ENCODE data around the gene KDM4D. TPM values are rescaled to one million over a fixed set of nuclear protein-coding genes. Genes with fewer than 3 reads are reported as not detected.

KDM4D gene
- total and polyA plus RNA-seq, 9 of the 15 experiments (the other 6 are each of a cell fraction or from before 2014, with no cell fraction given) = 0.34 to 1.1 (median 0.50) TPM

GRCh38 chr11:94925422-94926270 is 47.9 kb upstream of the KDM4D start:
- Histone ChIP-seq H3K4me1 (replicated peaks in 1 of 2; ENCODE audit: control insufficient read depth in 2 of 2, insufficient read depth in 2 of 2, low read length in 2 of 2) (no peaks in the 10 kb centered on the region; a peak in 1 of 5 replicates), H3K27ac (ENCODE audit: extremely low read depth, low read depth, low read length) (no peak overlapping the region), H2AFZ (ENCODE audit: low read depth, low read length) (no peak overlapping the region), H3K27me3 (ENCODE audit: control insufficient read depth in 2 of 2, insufficient read depth in 2 of 2, low read length in 2 of 2) (peaks cover 3 to 8% of the 10 kb centered on the region in 2 experiments; a peak in 2 of 5 replicates), H3K9ac (ENCODE audit: insufficient read depth in 1 of 2, low read depth in 2 of 2, low read length in 2 of 2) (no peak overlapping the region), H3K9me1 (ENCODE audit: control insufficient read depth, insufficient read depth, low read length) (no peaks in the 10 kb centered on the region), H3K4me3 (no peak overlapping the region), H3K9me3 (replicated peaks; ENCODE audit: control insufficient read depth, insufficient read depth, low read depth, low read length) (0 out of 2 replicates have a peak, but pooled peaks cover 3% of the 10 kb centered on the region), H4K20me1 (replicated peaks; ENCODE audit: control insufficient read depth, insufficient read depth, low read length) (no peaks in the 10 kb centered on the region), H3K36me3 (ENCODE audit: control insufficient read depth, insufficient read depth, low read length) (no peaks in the 10 kb centered on the region), H3K4me2 (ENCODE audit: insufficient read depth, low read length) (no peak overlapping the region), H3K79me2 (ENCODE audit: control insufficient read depth, insufficient read depth, low read length) (no peaks in the 10 kb centered on the region)
- WGBS (ENCODE audit: insufficient coverage, low coverage, missing lambda C conversion rate) = under 1% methylated on average over 6 of the region's 7 CpGs
- BruUV-seq (replicated peaks) = no TSS peak
- TF ChIP-seq NCOA2 (IDR thresholded peaks at IDR 0.05; ENCODE audit: partially characterized antibody in 2 of 2) = no peak
- no peak for TF ChIP-seq CTCFL (IDR thresholded peaks at IDR 0.05; ENCODE audit: borderline replicate concordance, insufficient read depth, low read depth, low read length, poor library complexity, severe bottlenecking)
- no peak for TF ChIP-seq ATF2 (CRISPR knock-in tag; IDR thresholded peaks at IDR 0.05)
- no peak for TF ChIP-seq GTF2E2 (tag; IDR thresholded peaks at IDR 0.05)
- no peak for TF ChIP-seq TAL1 (IDR thresholded peaks at IDR 0.05)
- no peak for TF ChIP-seq SAFB (IDR thresholded peaks at IDR 0.05; ENCODE audit: borderline replicate concordance, low read depth, low read length)
- TF ChIP-seq WHSC1 (IDR thresholded peaks at IDR 0.05; ENCODE audit: low read length) = no peak
- ATAC-seq (no peak), FAIRE-seq (no peak), DNase-seq (ENCODE audit: extremely low read depth in 1 of 4, low spot score in 3 of 4) (no peak)
- POLR2A ChIA-PET = no interaction called here
- in situ Hi-C loops (cut with MboI) (no loop called here), intact Hi-C loops (cut with micrococcal nuclease) (no loop called here)
- CTCF ChIA-PET (ENCODE audit: low intra/inter-chr PET ratio) = no interaction called here

Data from K562 (cell line).